ENCODE data around the gene PARVB. TPM values are rescaled to one million over a fixed set of nuclear protein-coding genes. Genes with fewer than 3 reads are reported as not detected.

The PARVB gene
- total and polyA plus RNA-seq, 10 of the 15 experiments (the other 5 are each of a cell fraction or from before 2014, with no cell fraction given), result 5.2 to 264 (median 76.0) TPM

DNA sequence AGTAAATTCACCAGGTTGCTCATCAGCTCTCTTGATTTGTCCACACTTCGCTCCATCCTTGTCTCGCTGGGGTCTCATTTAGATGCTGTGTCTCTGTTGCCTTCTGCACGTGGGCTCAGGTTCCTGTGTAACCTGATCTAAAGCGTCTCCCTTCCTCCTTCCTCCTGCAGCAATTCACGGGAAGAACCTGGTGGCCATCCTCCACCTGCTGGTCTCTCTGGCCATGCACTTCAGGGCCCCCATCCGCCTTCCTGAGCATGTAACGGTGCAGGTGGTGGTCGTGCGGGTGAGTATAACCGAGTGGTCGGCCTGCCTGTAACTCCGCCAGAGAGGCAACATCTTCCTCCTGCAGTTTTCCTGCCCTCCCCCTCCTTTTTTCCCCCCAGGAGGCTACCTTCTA is 108.6 kb downstream of the PARVB start (continued):
- TF ChIP-seq SIN3A (IDR thresholded peaks at IDR 0.05; ENCODE audit: low read depth, low read length) (no peak), TARDBP (IDR thresholded peaks at IDR 0.05; ENCODE audit: borderline replicate concordance) (no peak), NR2F1 (conservative IDR thresholded peaks at IDR 0.05) (no peak)

DNA sequence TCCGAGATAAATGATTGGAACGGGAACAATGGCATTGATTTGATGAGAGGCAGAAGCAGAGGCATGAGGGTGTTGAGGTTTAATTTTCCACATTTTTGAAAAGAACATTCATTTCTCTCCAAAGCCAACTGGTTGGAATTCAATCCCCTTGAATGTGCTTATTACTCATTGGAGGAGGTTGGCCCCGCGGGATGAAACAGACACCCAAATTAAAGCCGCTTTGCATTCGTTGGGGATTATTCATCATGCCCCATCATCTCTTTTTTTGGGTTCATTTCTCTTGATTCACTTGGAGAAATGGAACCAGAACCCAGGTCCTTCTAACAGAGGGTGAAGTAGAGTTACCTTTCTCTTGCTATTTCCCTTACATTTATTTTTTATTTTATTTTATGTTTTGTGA is 109.1 kb downstream of the PARVB start:
- Histone ChIP-seq H3K4me1 (ENCODE audit: control insufficient read depth, insufficient read depth, low read length) (no peaks in the 10 kb centered on the region), H3K4me2 (ENCODE audit: control insufficient read depth, insufficient read depth) (no peak overlapping the region), H3K36me3 (ENCODE audit: control insufficient read depth in 2 of 2, insufficient read depth in 2 of 2, low read length in 1 of 2) (peaks cover 41 to 66% of the 10 kb centered on the region in 2 experiments), H3K79me2 (ENCODE audit: control insufficient read depth, insufficient read depth, low read length) (no peaks in the 10 kb centered on the region), H3K9ac (ENCODE audit: control insufficient read depth, insufficient read depth, low read length) (no peak overlapping the region), H3K27ac (ENCODE audit: control insufficient read depth, insufficient read depth) (no peak overlapping the region), H3K27me3 (replicated peaks in 1 of 2; ENCODE audit: control insufficient read depth in 2 of 2, insufficient read depth in 2 of 2, low read length in 1 of 2) (no peaks in the 10 kb centered on the region), H3K9me3 (replicated peaks; ENCODE audit: control insufficient read depth, insufficient read depth, low read length) (peaks cover 18% of the 10 kb centered on the region; the same call in 1 of the 3 replicates), H2AFZ (ENCODE audit: control insufficient read depth, low read depth, low read length) (no peak overlapping the region), H4K20me1 (ENCODE audit: control insufficient read depth, insufficient read depth) (no peaks in the 10 kb centered on the region), H3K4me3 (no peak overlapping the region)
- FAIRE-seq (no peak), ATAC-seq (no peak), DNase-seq (ENCODE audit: low read depth, low spot score) (no peak)
- 100% methylated on average over 6 of the region's 6 CpGs for WGBS (ENCODE audit: insufficient coverage, insufficient replicate concordance, low lambda C conversion rate, missing lambda C conversion rate)
- no peak for TF ChIP-seq IKZF1 (conservative IDR thresholded peaks at IDR 0.05)
- no peak for TF ChIP-seq JUNB (IDR thresholded peaks at IDR 0.05)
- no peak for TF ChIP-seq RCOR1 (conservative IDR thresholded peaks at IDR 0.05; ENCODE audit: low read depth, low read length)
- TF ChIP-seq, protein P1, sequence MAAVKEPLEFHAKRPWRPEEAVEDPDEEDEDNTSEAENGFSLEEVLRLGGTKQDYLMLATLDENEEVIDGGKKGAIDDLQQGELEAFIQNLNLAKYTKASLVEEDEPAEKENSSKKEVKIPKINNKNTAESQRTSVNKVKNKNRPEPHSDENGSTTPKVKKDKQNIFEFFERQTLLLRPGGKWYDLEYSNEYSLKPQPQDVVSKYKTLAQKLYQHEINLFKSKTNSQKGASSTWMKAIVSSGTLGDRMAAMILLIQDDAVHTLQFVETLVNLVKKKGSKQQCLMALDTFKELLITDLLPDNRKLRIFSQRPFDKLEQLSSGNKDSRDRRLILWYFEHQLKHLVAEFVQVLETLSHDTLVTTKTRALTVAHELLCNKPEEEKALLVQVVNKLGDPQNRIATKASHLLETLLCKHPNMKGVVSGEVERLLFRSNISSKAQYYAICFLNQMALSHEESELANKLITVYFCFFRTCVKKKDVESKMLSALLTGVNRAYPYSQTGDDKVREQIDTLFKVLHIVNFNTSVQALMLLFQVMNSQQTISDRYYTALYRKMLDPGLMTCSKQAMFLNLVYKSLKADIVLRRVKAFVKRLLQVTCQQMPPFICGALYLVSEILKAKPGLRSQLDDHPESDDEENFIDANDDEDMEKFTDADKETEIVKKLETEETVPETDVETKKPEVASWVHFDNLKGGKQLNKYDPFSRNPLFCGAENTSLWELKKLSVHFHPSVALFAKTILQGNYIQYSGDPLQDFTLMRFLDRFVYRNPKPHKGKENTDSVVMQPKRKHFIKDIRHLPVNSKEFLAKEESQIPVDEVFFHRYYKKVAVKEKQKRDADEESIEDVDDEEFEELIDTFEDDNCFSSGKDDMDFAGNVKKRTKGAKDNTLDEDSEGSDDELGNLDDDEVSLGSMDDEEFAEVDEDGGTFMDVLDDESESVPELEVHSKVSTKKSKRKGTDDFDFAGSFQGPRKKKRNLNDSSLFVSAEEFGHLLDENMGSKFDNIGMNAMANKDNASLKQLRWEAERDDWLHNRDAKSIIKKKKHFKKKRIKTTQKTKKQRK (IDR thresholded peaks at IDR 0.05; ENCODE audit: low read depth, low read length), result no peak
- TF ChIP-seq TCF3 (IDR thresholded peaks at IDR 0.05; ENCODE audit: borderline replicate concordance, insufficient read depth, low read depth, low read length), result no peak
- no peak for TF ChIP-seq LARP7 (IDR thresholded peaks at IDR 0.05)
- no peak for TF ChIP-seq EP300 (IDR thresholded peaks at IDR 0.05; ENCODE audit: borderline replicate concordance in 1 of 2, control insufficient read depth in 1 of 2, low read depth in 2 of 2, low read length in 2 of 2)
- TF ChIP-seq TCF12 (IDR thresholded peaks at IDR 0.05; ENCODE audit: low read depth, low read length), result no peak
- TF ChIP-seq BACH1 (IDR thresholded peaks at IDR 0.05; ENCODE audit: borderline replicate concordance), result no peak
- no peak for TF ChIP-seq ZNF217 (IDR thresholded peaks at IDR 0.05)
- TF ChIP-seq, protein P2, sequence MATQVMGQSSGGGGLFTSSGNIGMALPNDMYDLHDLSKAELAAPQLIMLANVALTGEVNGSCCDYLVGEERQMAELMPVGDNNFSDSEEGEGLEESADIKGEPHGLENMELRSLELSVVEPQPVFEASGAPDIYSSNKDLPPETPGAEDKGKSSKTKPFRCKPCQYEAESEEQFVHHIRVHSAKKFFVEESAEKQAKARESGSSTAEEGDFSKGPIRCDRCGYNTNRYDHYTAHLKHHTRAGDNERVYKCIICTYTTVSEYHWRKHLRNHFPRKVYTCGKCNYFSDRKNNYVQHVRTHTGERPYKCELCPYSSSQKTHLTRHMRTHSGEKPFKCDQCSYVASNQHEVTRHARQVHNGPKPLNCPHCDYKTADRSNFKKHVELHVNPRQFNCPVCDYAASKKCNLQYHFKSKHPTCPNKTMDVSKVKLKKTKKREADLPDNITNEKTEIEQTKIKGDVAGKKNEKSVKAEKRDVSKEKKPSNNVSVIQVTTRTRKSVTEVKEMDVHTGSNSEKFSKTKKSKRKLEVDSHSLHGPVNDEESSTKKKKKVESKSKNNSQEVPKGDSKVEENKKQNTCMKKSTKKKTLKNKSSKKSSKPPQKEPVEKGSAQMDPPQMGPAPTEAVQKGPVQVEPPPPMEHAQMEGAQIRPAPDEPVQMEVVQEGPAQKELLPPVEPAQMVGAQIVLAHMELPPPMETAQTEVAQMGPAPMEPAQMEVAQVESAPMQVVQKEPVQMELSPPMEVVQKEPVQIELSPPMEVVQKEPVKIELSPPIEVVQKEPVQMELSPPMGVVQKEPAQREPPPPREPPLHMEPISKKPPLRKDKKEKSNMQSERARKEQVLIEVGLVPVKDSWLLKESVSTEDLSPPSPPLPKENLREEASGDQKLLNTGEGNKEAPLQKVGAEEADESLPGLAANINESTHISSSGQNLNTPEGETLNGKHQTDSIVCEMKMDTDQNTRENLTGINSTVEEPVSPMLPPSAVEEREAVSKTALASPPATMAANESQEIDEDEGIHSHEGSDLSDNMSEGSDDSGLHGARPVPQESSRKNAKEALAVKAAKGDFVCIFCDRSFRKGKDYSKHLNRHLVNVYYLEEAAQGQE (IDR thresholded peaks at IDR 0.05; ENCODE audit: low read depth, low read length), result no peak
- no peak for TF ChIP-seq SREBF2 (IDR thresholded peaks at IDR 0.05; ENCODE audit: low read length)
- TF ChIP-seq SREBF1 (IDR thresholded peaks at IDR 0.05; ENCODE audit: low read length), result no peak
- ChIA-PET SMC1A (ENCODE audit: uncharacterized antibody, unreplicated experiment) (no interaction called here), CTCF (no interaction called here), RAD21 (ENCODE audit: unreplicated experiment) (no interaction called here), POLR2A (no interaction called here)
- in situ Hi-C loops (cut with MboI), result no loop called here
- intact Hi-C loops (cut with micrococcal nuclease; ENCODE audit: unreplicated experiment), result no loop called here
- BruUV-seq (replicated peaks), result no TSS peak

Data from GM12878 (cell line).